HepG2 (cell line): Measurements from ENCODE around the gene SCARB2. TPM values are rescaled to one million over a fixed set of nuclear protein-coding genes. Genes with fewer than 3 reads are reported as not detected.

Experiments
- BRD4 ChIP-seq: sonication (generic); formaldehyde crosslinking; IDR thresholded peaks from 2 replicates; pipeline ENCODE4 v1.4.0; 2020; ENCODE audit warnings: missing genetic modification reagents
- HDAC2 ChIP-seq: sonication (generic); formaldehyde crosslinking; IDR thresholded peaks from 2 replicates; pipeline ENCODE4 v1.4.0; 2020; ENCODE audit warnings: missing genetic modification reagents
- HNF4G ChIP-seq, 2 experiments: sonication (generic) in 1 of 2; formaldehyde crosslinking in 1 of 2; IDR thresholded peaks; 2 replicates each; pipeline versions ENCODE4 v1.4.0 to v1.6.1; 2011 to 2020; ENCODE audit warnings: borderline replicate concordance in 2 of 2, low read depth in 2 of 2, mild to moderate bottlenecking in 2 of 2, low read length in 1 of 2, missing genetic modification reagents in 1 of 2, moderate library complexity in 1 of 2
- JUND ChIP-seq: sonication (generic); formaldehyde crosslinking; IDR thresholded peaks from 2 replicates; pipeline ENCODE4 v1.8.0; 2022; ENCODE audit warnings: mild to moderate bottlenecking, missing genetic modification reagents
- KAT2B ChIP-seq: fragments of 150-350 bp; IDR thresholded peaks from 2 replicates; pipeline ENCODE4 v1.6.1; 2014; ENCODE audit warnings: low read depth, low read length, borderline replicate concordance
- MAF1 ChIP-seq: sonication (generic); formaldehyde crosslinking; IDR thresholded peaks from 2 replicates; pipeline ENCODE4 v1.5.0; 2020; ENCODE audit warnings: missing genetic modification reagents, borderline replicate concordance
- MYC ChIP-seq: sonication (generic); formaldehyde crosslinking; IDR thresholded peaks from 2 replicates; pipeline ENCODE4 v1.9.0; 2021; ENCODE audit warnings: missing genetic modification reagents, borderline replicate concordance
- NPAS2 ChIP-seq: sonication (generic); formaldehyde crosslinking; IDR thresholded peaks from 2 replicates; pipeline ENCODE4 v1.8.0; 2022; ENCODE audit warnings: mild to moderate bottlenecking, missing genetic modification reagents, borderline replicate concordance
- PAX8 ChIP-seq: sonication (generic); formaldehyde crosslinking; IDR thresholded peaks from 2 replicates; pipeline ENCODE4 v1.8.0; 2022; ENCODE audit warnings: mild to moderate bottlenecking, missing genetic modification reagents, borderline replicate concordance
- PHF8 ChIP-seq: sonication (generic); formaldehyde crosslinking; IDR thresholded peaks from 2 replicates; pipeline ENCODE4 v1.5.0; 2020; ENCODE audit warnings: missing genetic modification reagents
- RARA ChIP-seq: IDR thresholded peaks from 2 replicates; pipeline ENCODE4 v1.6.1; 2016; ENCODE audit warnings: missing genetic modification reagents, missing compliant biosample characterization
- SP4 ChIP-seq: sonication (generic); formaldehyde crosslinking; IDR thresholded peaks from 2 replicates; pipeline ENCODE4 v1.8.1; 2023; ENCODE audit warnings: mild to moderate bottlenecking, missing genetic modification reagents
- ZNF138 ChIP-seq: sonication (generic); formaldehyde crosslinking; IDR thresholded peaks from 2 replicates; pipeline ENCODE4 v1.5.0; 2020; ENCODE audit warnings: mild to moderate bottlenecking, low read depth, missing genetic modification reagents
- ZNF205 ChIP-seq: IDR thresholded peaks from 2 replicates; pipeline ENCODE4 v1.6.1; 2018; ENCODE audit warnings: missing biosample characterization, missing genetic modification reagents
- ZNF207 ChIP-seq: fragments of 450-650 bp; IDR thresholded peaks from 2 replicates; pipeline ENCODE4 v1.6.1; 2016; ENCODE audit warnings: antibody characterized with exemption, borderline replicate concordance
- ZNF383 ChIP-seq: sonication (generic); formaldehyde crosslinking; IDR thresholded peaks from 2 replicates; pipeline ENCODE4 v1.4.0; 2020; ENCODE audit warnings: missing genetic modification reagents, mild to moderate bottlenecking, borderline replicate concordance
- ZNF777 ChIP-seq: sonication (generic); formaldehyde crosslinking; IDR thresholded peaks from 2 replicates; pipeline ENCODE4 v1.4.0; 2020; ENCODE audit warnings: missing genetic modification reagents
- ZNF792 ChIP-seq: IDR thresholded peaks from 2 replicates; pipeline ENCODE4 v1.6.1; 2016
- polyA plus RNA-seq, 8 experiments: library from polyadenylated mRNA; depleted of rRNA in 3 of 8; stranded (reverse) in 7 of 8; unstranded in 1 of 8; fragments of >200 nt; fragmentation: Illumina TruSeq in 4 of 8; extraction: Trizol in 4 of 8; gene quantifications; 2 replicates each; pipeline versions ENCODE4 v1.2.1 to v1.2.3, GENCODE V29; 2011 to 2016; ENCODE audit warnings: low read depth in 4 of 8, missing spikeins in 1 of 8, mixed read lengths in 1 of 8; ENCODE audit not compliant: insufficient read depth in 1 of 8
- total RNA-seq, 5 experiments: library from RNA; depleted of rRNA; stranded (reverse); fragments of >200 nt; fragmentation: Illumina TruSeq; extraction: Trizol; gene quantifications; 2 replicates each; pipeline ENCODE4 v1.2.3, GENCODE V29; 2016; ENCODE audit warnings: low read depth in 1 of 5
- TF ChIP-seq, protein P1 (sequence below): sonication (generic); formaldehyde crosslinking; IDR thresholded peaks from 2 replicates; pipeline ENCODE4 v1.4.0; 2020; ENCODE audit warnings: mild to moderate bottlenecking, missing genetic modification reagents
- TF ChIP-seq, protein P2 (sequence below): sonication (generic); formaldehyde crosslinking; IDR thresholded peaks from 2 replicates; pipeline ENCODE4 v1.4.0; 2020; ENCODE audit warnings: missing genetic modification reagents, low read depth, mild to moderate bottlenecking, borderline replicate concordance
- TF ChIP-seq, protein P3 (sequence below): sonication (generic); formaldehyde crosslinking; IDR thresholded peaks from 2 replicates; pipeline ENCODE4 v1.8.1; 2023; ENCODE audit warnings: mild to moderate bottlenecking, missing genetic modification reagents
- TF ChIP-seq, protein P4 (sequence below): sonication (generic); formaldehyde crosslinking; IDR thresholded peaks from 2 replicates; pipeline ENCODE4 v1.5.0; 2020; ENCODE audit warnings: missing genetic modification reagents, mild to moderate bottlenecking, borderline replicate concordance
- TF ChIP-seq, protein P5 (sequence below), 2 experiments: sonication (generic) in 1 of 2; formaldehyde crosslinking in 1 of 2; IDR thresholded peaks; 2 replicates each; pipeline versions ENCODE4 v1.4.0 to v1.6.1; 2018 to 2020; ENCODE audit warnings: missing genetic modification reagents in 2 of 2, borderline replicate concordance in 1 of 2, low read depth in 1 of 2, mild to moderate bottlenecking in 1 of 2, missing biosample characterization in 1 of 2

The SCARB2 gene
- total and polyA plus RNA-seq, 2 of the 13 experiments (the other 11 are each of a cell fraction or from before 2014, with no cell fraction given), result 40.6 to 43.4 TPM

DNA sequence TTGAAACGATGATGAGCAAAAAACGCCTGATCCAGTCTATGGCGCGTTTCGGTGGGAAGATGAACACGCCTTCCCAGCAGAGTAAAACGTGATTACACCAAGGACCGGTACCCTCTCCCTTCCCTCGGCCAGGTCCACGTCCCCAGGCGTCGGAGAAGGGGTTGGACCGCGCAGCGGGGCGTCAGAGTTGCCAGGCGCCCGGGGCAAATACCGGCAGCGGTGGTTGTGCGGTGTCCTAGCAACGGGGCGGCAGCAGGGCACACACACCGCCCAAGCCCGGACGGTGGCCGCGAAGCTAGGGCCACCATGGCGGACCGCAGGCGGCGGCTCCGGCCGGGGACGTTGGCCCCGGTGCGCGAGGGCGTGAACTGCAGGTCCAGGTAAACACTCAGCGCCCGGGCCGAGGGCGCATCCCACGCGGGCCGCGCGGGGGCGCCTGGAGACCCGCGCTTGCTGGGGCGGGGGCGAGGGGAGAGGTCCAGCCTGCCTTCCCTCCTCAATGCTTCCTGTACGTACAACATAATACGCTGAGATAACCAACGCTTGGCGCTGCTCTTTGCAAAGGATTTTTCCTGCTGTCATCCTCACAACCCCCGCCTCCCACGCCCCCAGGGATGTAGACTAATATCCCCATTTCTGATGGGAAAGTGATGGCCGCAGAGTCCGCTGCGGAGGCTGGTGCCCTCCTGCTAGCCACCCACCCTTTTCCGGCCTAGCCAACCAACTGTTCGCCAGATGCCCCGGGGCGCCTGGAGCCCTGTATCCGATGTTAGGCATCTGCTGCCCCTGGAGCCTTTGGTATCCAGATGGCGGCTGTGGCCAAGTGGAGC, 38.0 kb upstream of the SCARB2 start, which contains the start of gene FAM47E (continued):
- TF ChIP-seq, protein P1, sequence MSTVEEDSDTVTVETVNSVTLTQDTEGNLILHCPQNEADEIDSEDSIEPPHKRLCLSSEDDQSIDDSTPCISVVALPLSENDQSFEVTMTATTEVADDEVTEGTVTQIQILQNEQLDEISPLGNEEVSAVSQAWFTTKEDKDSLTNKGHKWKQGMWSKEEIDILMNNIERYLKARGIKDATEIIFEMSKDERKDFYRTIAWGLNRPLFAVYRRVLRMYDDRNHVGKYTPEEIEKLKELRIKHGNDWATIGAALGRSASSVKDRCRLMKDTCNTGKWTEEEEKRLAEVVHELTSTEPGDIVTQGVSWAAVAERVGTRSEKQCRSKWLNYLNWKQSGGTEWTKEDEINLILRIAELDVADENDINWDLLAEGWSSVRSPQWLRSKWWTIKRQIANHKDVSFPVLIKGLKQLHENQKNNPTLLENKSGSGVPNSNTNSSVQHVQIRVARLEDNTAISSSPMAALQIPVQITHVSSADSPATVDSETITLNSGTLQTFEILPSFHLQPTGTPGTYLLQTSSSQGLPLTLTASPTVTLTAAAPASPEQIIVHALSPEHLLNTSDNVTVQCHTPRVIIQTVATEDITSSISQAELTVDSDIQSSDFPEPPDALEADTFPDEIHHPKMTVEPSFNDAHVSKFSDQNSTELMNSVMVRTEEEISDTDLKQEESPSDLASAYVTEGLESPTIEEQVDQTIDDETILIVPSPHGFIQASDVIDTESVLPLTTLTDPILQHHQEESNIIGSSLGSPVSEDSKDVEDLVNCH, result no peak
- TF ChIP-seq MYC (CRISPR knock-in tag) (peak; percentile 64; the same call in 1 of the 2 replicates), JUND (CRISPR knock-in tag) (0 out of 2 replicates have a peak, but pooled peaks have one; percentile 47), PAX8 (CRISPR knock-in tag) (no peak), ZNF138 (CRISPR knock-in tag) (no peak), PHF8 (CRISPR knock-in tag) (peak; percentile 63), KAT2B (no peak), ZNF792 (CRISPR knock-in tag) (peak; percentile 71; the same call in 1 of the 2 replicates), HDAC2 (CRISPR knock-in tag) (peak; percentile 36; the same call in 1 of the 2 replicates), ZNF383 (CRISPR knock-in tag) (no peak), HNF4G (IDR thresholded peaks at IDR 0.05; ENCODE audit: borderline replicate concordance, low read depth, low read length) (peak; percentile 62; the same call in 1 of the 2 replicates), HNF4G (CRISPR knock-in tag; IDR thresholded peaks at IDR 0.05; ENCODE audit: borderline replicate concordance, low read depth) (no peak), MAF1 (CRISPR knock-in tag) (no peak), ZNF777 (CRISPR knock-in tag) (peak; percentile 58; the same call in 1 of the 2 replicates), ZNF205 (CRISPR knock-in tag) (peak; percentile 83), RARA (CRISPR knock-in tag) (peak; percentile 63), SP4 (CRISPR knock-in tag) (peak; percentile 61), BRD4 (CRISPR knock-in tag) (no peak), ZNF207 (no peak), NPAS2 (no peak)
- TF ChIP-seq, protein P2, sequence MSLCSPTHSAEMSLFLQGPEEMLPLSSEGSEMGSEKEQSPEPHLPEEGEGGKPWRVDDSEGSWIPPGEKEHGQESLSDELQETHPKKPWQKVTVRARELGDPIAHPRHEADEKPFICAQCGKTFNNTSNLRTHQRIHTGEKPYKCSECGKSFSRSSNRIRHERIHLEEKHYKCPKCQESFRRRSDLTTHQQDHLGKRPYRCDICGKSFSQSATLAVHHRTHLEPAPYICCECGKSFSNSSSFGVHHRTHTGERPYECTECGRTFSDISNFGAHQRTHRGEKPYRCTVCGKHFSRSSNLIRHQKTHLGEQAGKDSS (CRISPR knock-in tag), result peak; percentile 65; the same call in 1 of the 2 replicates
- TF ChIP-seq, protein P3, sequence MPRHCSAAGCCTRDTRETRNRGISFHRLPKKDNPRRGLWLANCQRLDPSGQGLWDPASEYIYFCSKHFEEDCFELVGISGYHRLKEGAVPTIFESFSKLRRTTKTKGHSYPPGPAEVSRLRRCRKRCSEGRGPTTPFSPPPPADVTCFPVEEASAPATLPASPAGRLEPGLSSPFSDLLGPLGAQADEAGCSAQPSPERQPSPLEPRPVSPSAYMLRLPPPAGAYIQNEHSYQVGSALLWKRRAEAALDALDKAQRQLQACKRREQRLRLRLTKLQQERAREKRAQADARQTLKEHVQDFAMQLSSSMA (CRISPR knock-in tag), result 0 out of 2 replicates have a peak, but pooled peaks have one; percentile 51
- TF ChIP-seq, protein P4, sequence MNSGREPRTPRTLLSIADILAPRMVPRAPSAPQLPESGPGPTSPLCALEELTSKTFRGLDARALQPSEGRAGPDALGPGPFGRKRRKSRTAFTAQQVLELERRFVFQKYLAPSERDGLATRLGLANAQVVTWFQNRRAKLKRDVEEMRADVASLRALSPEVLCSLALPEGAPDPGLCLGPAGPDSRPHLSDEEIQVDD (CRISPR knock-in tag), result peak; percentile 31; the same call in 1 of the 2 replicates
- TF ChIP-seq, protein P5, sequence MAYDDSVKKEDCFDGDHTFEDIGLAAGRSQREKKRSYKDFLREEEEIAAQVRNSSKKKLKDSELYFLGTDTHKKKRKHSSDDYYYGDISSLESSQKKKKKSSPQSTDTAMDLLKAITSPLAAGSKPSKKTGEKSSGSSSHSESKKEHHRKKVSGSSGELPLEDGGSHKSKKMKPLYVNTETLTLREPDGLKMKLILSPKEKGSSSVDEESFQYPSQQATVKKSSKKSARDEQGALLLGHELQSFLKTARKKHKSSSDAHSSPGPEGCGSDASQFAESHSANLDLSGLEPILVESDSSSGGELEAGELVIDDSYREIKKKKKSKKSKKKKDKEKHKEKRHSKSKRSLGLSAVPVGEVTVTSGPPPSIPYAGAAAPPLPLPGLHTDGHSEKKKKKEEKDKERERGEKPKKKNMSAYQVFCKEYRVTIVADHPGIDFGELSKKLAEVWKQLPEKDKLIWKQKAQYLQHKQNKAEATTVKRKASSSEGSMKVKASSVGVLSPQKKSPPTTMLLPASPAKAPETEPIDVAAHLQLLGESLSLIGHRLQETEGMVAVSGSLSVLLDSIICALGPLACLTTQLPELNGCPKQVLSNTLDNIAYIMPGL (CRISPR knock-in tag; IDR thresholded peaks at IDR 0.05; ENCODE audit: borderline replicate concordance in 1 of 2, low read depth in 1 of 2), result peak; percentile 66 to 85
